ENCODE results near the gene ITGAX. TPM values are rescaled to one million over a fixed set of nuclear protein-coding genes. Genes with fewer than 3 reads are reported as not detected.
A peak's percentile ranks its signal among the peaks of the same experiment; 100 is the strongest.

Gene ITGAX
- total RNA-seq, 1 donor from 2014 or later, result 188 TPM

DNA sequence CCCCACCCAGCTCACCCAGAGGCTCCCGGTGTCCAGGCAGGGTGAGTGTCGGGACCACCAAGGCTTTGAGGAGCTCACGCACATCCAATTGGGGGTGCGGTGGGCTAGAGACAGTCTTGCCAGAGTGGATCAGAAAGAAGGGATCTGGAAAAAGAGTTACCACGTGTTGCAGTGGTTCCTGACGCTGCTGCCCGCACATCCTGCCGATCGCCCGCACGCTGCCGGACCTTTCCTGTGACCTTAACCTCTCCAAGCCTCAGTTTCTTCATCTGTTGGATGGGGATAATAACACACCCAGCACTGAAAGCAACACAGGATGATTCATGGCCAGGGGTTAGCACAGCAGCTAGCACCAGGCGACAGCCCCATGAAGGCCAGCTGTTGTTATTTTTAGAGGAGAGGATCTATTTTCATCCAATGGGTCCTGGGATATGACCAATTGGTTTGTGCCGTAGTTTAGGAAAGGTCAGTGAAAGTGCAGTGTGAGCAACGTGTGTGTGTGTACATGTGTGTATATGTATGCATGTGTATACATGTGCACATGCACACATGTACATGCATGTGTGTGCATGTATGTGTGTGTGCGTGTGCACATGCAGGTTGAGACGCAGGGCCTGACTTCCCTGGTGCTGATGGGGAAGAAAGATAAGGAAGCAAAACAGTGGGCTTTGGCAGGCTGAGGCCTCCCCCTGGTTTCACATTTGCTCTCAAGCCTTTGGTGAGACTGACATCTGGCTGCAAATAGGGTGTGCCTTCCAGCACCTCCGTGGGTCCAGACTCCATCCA lies 2.5 kb downstream of the ITGAX start:
- Histone ChIP-seq H3K36me3 (no peaks in the 10 kb centered on the region), H3K4me3 (peak overlapping the region; percentile 41), H3K27me3 (ENCODE audit: low read depth) (no peaks in the 10 kb centered on the region), H3K27ac (no peak overlapping the region), H3K9me3 (no peaks in the 10 kb centered on the region), H3K4me1 (peaks cover 20% of the 10 kb centered on the region)
- no peak for DNase-seq
- intact Hi-C loops (cut with DNase I), result no loop called here
- TF ChIP-seq, protein P1, sequence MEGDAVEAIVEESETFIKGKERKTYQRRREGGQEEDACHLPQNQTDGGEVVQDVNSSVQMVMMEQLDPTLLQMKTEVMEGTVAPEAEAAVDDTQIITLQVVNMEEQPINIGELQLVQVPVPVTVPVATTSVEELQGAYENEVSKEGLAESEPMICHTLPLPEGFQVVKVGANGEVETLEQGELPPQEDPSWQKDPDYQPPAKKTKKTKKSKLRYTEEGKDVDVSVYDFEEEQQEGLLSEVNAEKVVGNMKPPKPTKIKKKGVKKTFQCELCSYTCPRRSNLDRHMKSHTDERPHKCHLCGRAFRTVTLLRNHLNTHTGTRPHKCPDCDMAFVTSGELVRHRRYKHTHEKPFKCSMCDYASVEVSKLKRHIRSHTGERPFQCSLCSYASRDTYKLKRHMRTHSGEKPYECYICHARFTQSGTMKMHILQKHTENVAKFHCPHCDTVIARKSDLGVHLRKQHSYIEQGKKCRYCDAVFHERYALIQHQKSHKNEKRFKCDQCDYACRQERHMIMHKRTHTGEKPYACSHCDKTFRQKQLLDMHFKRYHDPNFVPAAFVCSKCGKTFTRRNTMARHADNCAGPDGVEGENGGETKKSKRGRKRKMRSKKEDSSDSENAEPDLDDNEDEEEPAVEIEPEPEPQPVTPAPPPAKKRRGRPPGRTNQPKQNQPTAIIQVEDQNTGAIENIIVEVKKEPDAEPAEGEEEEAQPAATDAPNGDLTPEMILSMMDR (IDR thresholded peaks at IDR 0.05), result no peak
- ATAC-seq, result no peak

DNA sequence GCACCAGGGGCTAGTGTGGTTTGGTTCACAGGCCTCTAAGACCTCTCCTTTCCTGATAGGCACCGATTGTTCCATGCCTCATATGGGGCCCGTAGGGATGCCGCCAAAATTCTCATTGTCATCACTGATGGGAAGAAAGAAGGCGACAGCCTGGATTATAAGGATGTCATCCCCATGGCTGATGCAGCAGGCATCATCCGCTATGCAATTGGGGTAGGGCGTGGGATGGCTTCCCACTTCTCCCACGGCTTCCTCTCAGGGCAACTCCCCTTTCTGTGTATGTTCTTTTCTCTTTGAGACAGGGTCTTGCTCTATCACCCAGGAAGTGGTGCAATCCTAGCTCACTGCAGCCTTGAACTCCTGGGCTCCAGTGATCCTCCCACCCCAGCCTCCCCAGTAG lies 5.3 kb downstream of the ITGAX start:
- intact Hi-C loops (cut with DNase I), result no loop called here
- H3K4me1 ChIP-seq, result peaks cover 4% of the 10 kb centered on the region
- H3K36me3 ChIP-seq, result no peaks in the 10 kb centered on the region
- H3K4me3 ChIP-seq, result no peak overlapping the region
- ATAC-seq, result peak in 1 of 2 donors; percentile 39
- no peak for DNase-seq
- peaks cover 5% of the 10 kb centered on the region for H3K27me3 ChIP-seq (ENCODE audit: low read depth)
- no peak overlapping the region for H3K27ac ChIP-seq
- H3K9me3 ChIP-seq, result no peaks in the 10 kb centered on the region
- TF ChIP-seq, protein P1 (IDR thresholded peaks at IDR 0.05), result no peak

DNA sequence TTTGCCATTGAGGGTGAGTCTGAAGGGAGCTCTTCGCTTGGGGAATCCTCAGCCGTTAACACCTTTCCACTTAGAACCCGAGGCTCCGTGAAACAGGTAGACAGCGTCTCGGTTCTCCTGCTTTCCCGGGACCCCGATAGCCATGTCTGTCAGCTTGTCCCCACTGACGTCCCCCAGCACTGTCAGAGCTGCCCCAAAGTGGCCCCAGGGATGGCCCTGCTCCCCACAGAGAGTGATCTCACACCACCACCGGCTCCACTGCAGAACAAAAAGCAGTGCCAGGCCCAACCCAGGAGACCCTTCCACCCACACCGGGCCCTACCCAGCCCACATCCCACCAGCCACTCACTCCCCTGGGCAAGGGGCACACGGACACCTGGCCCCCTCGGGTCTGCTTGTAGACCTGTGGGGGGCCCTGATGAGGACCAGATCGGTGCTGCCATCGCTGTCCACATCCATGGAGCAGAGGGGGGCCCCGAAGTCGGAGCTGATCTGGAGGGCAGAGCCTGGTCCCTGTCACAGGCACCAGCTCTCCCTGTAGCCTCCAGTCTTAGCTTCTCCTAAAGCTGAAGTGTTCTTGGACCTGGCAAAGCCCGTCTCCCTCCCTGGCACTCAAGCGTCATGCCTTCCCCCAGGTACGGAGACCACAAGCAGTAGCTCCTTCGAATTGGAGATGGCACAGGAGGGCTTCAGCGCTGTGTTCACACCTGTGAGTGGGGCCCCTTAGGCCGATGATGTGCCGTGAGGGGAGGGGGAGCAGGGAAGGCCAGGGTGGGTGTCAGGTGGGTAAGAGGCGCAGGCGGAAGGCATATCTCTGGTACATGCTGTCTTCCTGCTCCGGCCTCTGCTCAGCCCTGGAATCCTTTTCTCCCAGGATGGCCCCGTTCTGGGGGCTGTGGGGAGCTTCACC lies 6.5 kb downstream of the ITGAX start:
- no peak overlapping the region for H3K27ac ChIP-seq
- peaks cover 5% of the 10 kb centered on the region for H3K27me3 ChIP-seq (ENCODE audit: low read depth)
- ATAC-seq (no peak), DNase-seq (no peak)
- H3K4me1 ChIP-seq, result no peaks in the 10 kb centered on the region
- intact Hi-C loops (cut with DNase I), result no loop called here
- no peaks in the 10 kb centered on the region for H3K9me3 ChIP-seq
- TF ChIP-seq, protein P1 (IDR thresholded peaks at IDR 0.05), result no peak
- no peak overlapping the region for H3K4me3 ChIP-seq
- no peaks in the 10 kb centered on the region for H3K36me3 ChIP-seq

DNA sequence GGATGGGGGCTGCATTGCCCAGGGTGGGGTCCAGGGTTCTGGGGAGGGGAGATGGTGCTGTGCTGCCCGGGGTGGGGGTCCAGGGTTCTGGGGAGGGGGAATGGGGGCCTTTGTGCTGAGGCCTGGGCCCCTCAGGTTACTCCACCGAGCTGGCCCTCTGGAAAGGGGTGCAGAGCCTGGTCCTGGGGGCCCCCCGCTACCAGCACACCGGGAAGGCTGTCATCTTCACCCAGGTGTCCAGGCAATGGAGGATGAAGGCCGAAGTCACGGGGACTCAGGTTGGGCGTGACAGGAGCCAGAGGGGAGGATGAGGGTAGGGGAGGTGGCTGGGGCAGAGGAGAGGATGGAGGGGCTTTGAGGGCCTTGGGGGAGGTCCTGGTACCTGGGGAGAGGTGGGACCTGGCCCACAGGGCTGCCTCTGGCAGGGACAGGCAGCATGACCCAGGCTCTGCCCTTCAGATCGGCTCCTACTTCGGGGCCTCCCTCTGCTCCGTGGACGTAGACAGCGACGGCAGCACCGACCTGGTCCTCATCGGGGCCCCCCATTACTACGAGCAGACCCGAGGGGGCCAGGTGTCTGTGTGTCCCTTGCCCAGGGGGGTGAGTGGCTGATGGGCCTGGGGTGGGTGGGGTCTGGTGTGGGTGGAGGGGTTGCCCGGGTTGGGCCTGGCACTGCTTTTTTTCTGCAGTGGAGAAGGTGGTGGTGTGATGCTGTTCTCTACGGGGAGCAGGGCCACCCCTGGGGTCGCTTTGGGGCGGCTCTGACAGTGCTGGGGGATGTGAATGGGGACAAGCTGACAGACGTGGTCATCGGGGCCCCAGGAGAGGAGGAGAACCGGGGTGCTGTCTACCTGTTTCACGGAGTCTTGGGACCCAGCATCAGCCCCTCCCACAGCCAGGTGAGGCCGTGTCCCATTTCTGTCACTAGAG lies 7.8 kb downstream of the ITGAX start:
- DNase-seq, result no peak
- H3K27me3 ChIP-seq (ENCODE audit: low read depth), result peaks cover 5% of the 10 kb centered on the region
- TF ChIP-seq, protein P1 (IDR thresholded peaks at IDR 0.05), result no peak
- no peaks in the 10 kb centered on the region for H3K9me3 ChIP-seq
- intact Hi-C loops (cut with DNase I), result no loop called here
- ATAC-seq, result peak in 1 of 2 donors; percentile 5
- H3K27ac ChIP-seq, result no peak overlapping the region
- no peak overlapping the region for H3K4me3 ChIP-seq
- H3K36me3 ChIP-seq, result no peaks in the 10 kb centered on the region
- H3K4me1 ChIP-seq, result peaks cover 5% of the 10 kb centered on the region

DNA sequence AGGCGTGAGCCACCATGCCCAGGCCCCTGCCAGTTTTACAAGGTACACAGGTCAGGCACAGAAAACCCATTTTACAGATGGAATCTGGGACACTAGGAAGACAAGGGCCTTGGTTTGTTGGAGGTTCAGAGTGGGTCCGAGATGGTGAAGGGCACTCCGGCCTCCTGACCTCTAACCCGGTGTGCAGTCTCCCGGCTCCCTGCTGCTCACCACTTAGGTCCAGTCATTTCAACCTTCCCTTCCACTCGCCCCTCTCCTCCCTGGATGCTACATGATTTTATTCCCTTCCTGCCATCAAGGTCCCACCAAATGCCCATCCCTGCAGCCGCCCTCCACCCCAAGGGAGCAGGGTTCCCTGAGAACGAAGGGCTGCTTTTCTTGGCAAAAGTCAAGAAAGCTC lies 8.7 kb downstream of the ITGAX start:
- Histone ChIP-seq H3K27ac (no peak overlapping the region), H3K4me1 (peaks cover 5% of the 10 kb centered on the region), H3K27me3 (ENCODE audit: low read depth) (peaks cover 5% of the 10 kb centered on the region), H3K4me3 (no peak overlapping the region), H3K9me3 (no peaks in the 10 kb centered on the region), H3K36me3 (no peaks in the 10 kb centered on the region)
- ATAC-seq (no peak), DNase-seq (no peak)
- TF ChIP-seq, protein P1 (IDR thresholded peaks at IDR 0.05), result no peak
- intact Hi-C loops (cut with DNase I), result no loop called here
